A549 (cell line): ENCODE measurements around the gene CCDC85B. TPM values are rescaled to one million over a fixed set of nuclear protein-coding genes. Genes with fewer than 3 reads are reported as not detected.
A peak's percentile ranks its signal among the peaks of the same experiment; 100 is the strongest.

Source experiments
- ATAC-seq, 2 experiments: fragments of 200-7000 bp in 1 of 2; fragments of >200 bp in 1 of 2; cut with Nextera tagmentation in 1 of 2; cut with Tn5 transposase in 1 of 2; 3 replicates each; pipeline versions ENCODE4 v1.8.0 to v1.9.1; 2018 to 2020; ENCODE audit warnings: mild to moderate bottlenecking in 1 of 2, moderate library complexity in 1 of 2
- CTCF ChIA-PET: fragments of 300-600 bp; sonication (Branson Sonifier 250); formaldehyde crosslinking; extraction: SDS; loops from one replicate; lab custom pipeline; 2021; ENCODE audit warnings: antibody characterized with exemption, inconsistent platforms; lab: Yijun Ruan, JAX
- POLR2A ChIA-PET: fragments of 350-600 bp; formaldehyde crosslinking; extraction: SDS; loops from one replicate; lab custom pipeline; 2021; ENCODE audit warnings: antibody characterized with exemption, inconsistent platforms; lab: Yijun Ruan, JAX
- DNase-seq, 2 experiments: peaks; one replicate each; pipeline versions ENCODE4 v3.0.0 to v3.0.0-alpha.2; 2011 to 2016; ENCODE audit warnings: low read depth in 1 of 2, low spot score in 1 of 2
- FAIRE-seq: peaks from 2 replicates; lab custom pipeline; 2011; peaks lifted over from hg19 to GRCh38; lab: Jason Lieb, UNC
- H3K27ac ChIP-seq, 2 experiments: fragments of >200 bp; sonication (Bioruptor Twin); formaldehyde crosslinking; 3 replicates each; pipeline ENCODE4 v1.5.1; 2016 to 2017
- H3K4me1 ChIP-seq: fragments of >200 bp; sonication (Bioruptor Twin); formaldehyde crosslinking; 3 replicates; pipeline ENCODE4 v1.6.1; 2016
- H3K4me2 ChIP-seq: fragments of >200 bp; sonication (Bioruptor Twin); formaldehyde crosslinking; 3 replicates; pipeline ENCODE4 v1.6.1; 2016
- H3K4me3 ChIP-seq: fragments of >200 bp; sonication (Bioruptor Twin); formaldehyde crosslinking; 3 replicates; pipeline ENCODE4 v1.5.1; 2016
- H3K9me3 ChIP-seq: fragments of >200 bp; sonication (Bioruptor Twin); formaldehyde crosslinking; 3 replicates; pipeline ENCODE4 v1.6.1; 2016
- BCL3 ChIP-seq: fragments of >200 bp; sonication (Bioruptor Twin); formaldehyde crosslinking; IDR thresholded peaks from 3 replicates; pipeline ENCODE4 v1.6.1; 2016
- CEBPB ChIP-seq, 2 experiments: fragments of >200 bp in 1 of 2; sonication (Bioruptor Twin) in 1 of 2; formaldehyde crosslinking in 1 of 2; IDR thresholded peaks; 2 replicates each; pipeline ENCODE4 v1.6.1; 2012 to 2016
- E2F6 ChIP-seq: IDR thresholded peaks from 2 replicates; pipeline ENCODE4 v1.6.1; 2012; ENCODE audit warnings: low read depth, borderline replicate concordance
- FOSB ChIP-seq: fragments of 250-450 bp; sonication (Bioruptor Pico); IDR thresholded peaks from 2 replicates; pipeline ENCODE4 v1.5.0; 2020; ENCODE audit warnings: mild to moderate bottlenecking, moderate library complexity
- HDAC2 ChIP-seq: fragments of 200-600 bp; sonication (generic); IDR thresholded peaks from 2 replicates; pipeline ENCODE4 v1.6.1; 2016
- HOXA7 ChIP-seq: fragments of 250-450 bp; sonication (Bioruptor Pico); IDR thresholded peaks from 2 replicates; pipeline ENCODE4 v1.5.0; 2020; ENCODE audit warnings: mild to moderate bottlenecking, moderate library complexity
- JUNB ChIP-seq: fragments of >200 bp; sonication (Bioruptor Twin); formaldehyde crosslinking; IDR thresholded peaks from 2 replicates; pipeline ENCODE4 v1.6.1; 2016
- KDM1A ChIP-seq: fragments of 200-600 bp; sonication (generic); IDR thresholded peaks from 2 replicates; pipeline ENCODE4 v1.6.1; 2016; ENCODE audit warnings: low read depth, mild to moderate bottlenecking
- KDM5A ChIP-seq: fragments of 200-600 bp; sonication (generic); IDR thresholded peaks from 2 replicates; pipeline ENCODE4 v1.6.1; 2016; ENCODE audit warnings: antibody characterized with exemption, mild to moderate bottlenecking
- MAX ChIP-seq: IDR thresholded peaks from 2 replicates; pipeline ENCODE4 v1.6.1; 2012
- NFE2L2 ChIP-seq: fragments of 150-350 bp; conservative IDR thresholded peaks from 2 replicates; pipeline ENCODE4 v1.6.1; 2014; ENCODE audit warnings: low read length
- NR3C1 ChIP-seq: fragments of >200 bp; sonication (Bioruptor Twin); formaldehyde crosslinking; IDR thresholded peaks from 3 replicates; pipeline ENCODE4 v1.6.1; 2017
- PBX3 ChIP-seq: IDR thresholded peaks from 2 replicates; pipeline ENCODE4 v1.6.1; 2012
- PHF8 ChIP-seq: fragments of 200-600 bp; sonication (generic); IDR thresholded peaks from 2 replicates; pipeline ENCODE4 v1.6.1; 2016; ENCODE audit warnings: low read depth, mild to moderate bottlenecking, antibody characterized with exemption, moderate library complexity, borderline replicate concordance
- SREBF2 ChIP-seq: fragments of 450-650 bp; IDR thresholded peaks from 2 replicates; pipeline ENCODE4 v1.6.1; 2014; ENCODE audit warnings: mild to moderate bottlenecking, moderate library complexity
- ZC3H11A ChIP-seq: fragments of 450-650 bp; IDR thresholded peaks from 2 replicates; pipeline ENCODE4 v1.6.1; 2014; ENCODE audit warnings: antibody characterized with exemption, mild to moderate bottlenecking
- ZFP36 ChIP-seq: fragments of 450-650 bp; IDR thresholded peaks from 2 replicates; pipeline ENCODE4 v1.6.1; 2014; ENCODE audit warnings: borderline replicate concordance; ENCODE audit not compliant: partially characterized antibody
- WGBS: methylation state at CpG from one replicate; pipeline ENCODE4 v1.1.6; 2017; ENCODE audit errors: missing lambda C conversion rate; 5-methylcytosine and 5-hydroxymethylcytosine counted together
- polyA plus RNA-seq, 4 experiments: library from polyadenylated mRNA; depleted of rRNA in 3 of 4; stranded (reverse); fragments of >200 nt; fragmentation: RNase III in 1 of 4; extraction: RNeasy Plus Mini Kit Qiagen cat#74134 plus additional on column Dnase treatment in 1 of 4; gene quantifications; 2 replicates in 3 of 4; 3 replicates in 1 of 4; pipeline ENCODE4 v1.2.3, GENCODE V29; 2011 to 2017

The CCDC85B gene
- polyA plus RNA-seq, 2 of the 4 experiments (the other 2 are of a cell fraction) = 7.3 to 27.5 TPM

- no peak for TF ChIP-seq CEBPB (IDR thresholded peaks at IDR 0.05)
- TF ChIP-seq BCL3 = peak; percentile 63; the same call in 2 of the 3 replicates
- TF ChIP-seq PBX3 = peak; percentile 54; the same call in 1 of the 2 replicates
- no peak for TF ChIP-seq KDM5A
- no peak for TF ChIP-seq NR3C1
- TF ChIP-seq MAX = peak; percentile 63; the same call in 1 of the 2 replicates
These were observed 30.0 kb upstream of the CCDC85B start, which contains the start of gene MUS81 (continued) for GRCh38 chr11:65860278-65861164.

- Histone ChIP-seq H3K4me2 (peak overlapping the region; percentile 87), H3K27ac (peak overlapping the region; percentile 88 to 96), H3K4me3 (peak overlapping the region; percentile 70), H3K9me3 (no peaks in the 10 kb centered on the region), H3K4me1 (peaks cover 12% of the 10 kb centered on the region)
- WGBS = 11% methylated on average over 13 of the region's 14 CpGs
- DNase-seq (no peak), FAIRE-seq (no peak), ATAC-seq (no peak)
- ChIA-PET POLR2A (interaction anchor here (1.1 to 2.6 kb wide), 4 partner anchors 9 to 217 kb away, joined by 3 to 14 read pairs (median 7); no protein-coding TSS in a partner anchor), CTCF (interaction anchor here (0.8 to 7.6 kb wide), 16 partner anchors 9 to 319 kb away, joined by 3 to 195 read pairs (median 6); partner anchors contain the start of genes CCDC85B, CTSW, EFEMP2 and FIBP)
- TF ChIP-seq HOXA7 (CRISPR knock-in tag) = no peak
- no peak for TF ChIP-seq FOSB (CRISPR knock-in tag)
- no peak for TF ChIP-seq SREBF2
- TF ChIP-seq PBX3 = no peak
- TF ChIP-seq JUNB = no peak
- TF ChIP-seq ZC3H11A = no peak
- no peak for TF ChIP-seq ZFP36
- no peak for TF ChIP-seq HDAC2
- no peak for TF ChIP-seq KDM1A
These were observed 29.3 kb upstream of the CCDC85B start for GRCh38 chr11:65861165-65861505.

- TF ChIP-seq NFE2L2 (no peak), HOXA7 (CRISPR knock-in tag) (no peak), E2F6 (no peak), PHF8 (no peak)
- TF ChIP-seq, all 56 proteins: peak for 0
- Histone ChIP-seq H3K27ac (peak overlapping the region; percentile 88 to 96), H3K4me3 (peak overlapping the region; percentile 70), H3K4me1 (peaks cover 10% of the 10 kb centered on the region), H3K4me2 (peak overlapping the region; percentile 87), H3K9me3 (no peaks in the 10 kb centered on the region)
- no peak for DNase-seq
- no peak for ATAC-seq
- FAIRE-seq = no peak
- CTCF ChIA-PET = interaction anchor here (0.8 to 7.6 kb wide), 14 partner anchors 8 to 319 kb away, joined by 3 to 195 read pairs (median 5); partner anchors contain the start of genes CCDC85B, CTSW, EFEMP2 and FIBP
- POLR2A ChIA-PET = interaction anchor here (1.9 to 2.6 kb wide), 2 partner anchors 10 to 12 kb away, joined by 4 to 14 read pairs; no protein-coding TSS in a partner anchor
- WGBS = 76% methylated on average over 13 of the region's 13 CpGs
These were observed 28.8 kb upstream of the CCDC85B start for GRCh38 chr11:65861533-65862183.
